Measurements from ENCODE around the gene KRT79.

- TF ChIP-seq SMAD4 (CRISPR knock-in tag; conservative IDR thresholded peaks at IDR 0.05), result no peak
- no peak for TF ChIP-seq NFYB (IDR thresholded peaks at IDR 0.05; ENCODE audit: extremely low read depth, insufficient read length)
- no peak for TF ChIP-seq CREB1 (IDR thresholded peaks at IDR 0.05)
- no peak for TF ChIP-seq CREB1 (CRISPR knock-in tag; IDR thresholded peaks at IDR 0.05)
- no peak for TF ChIP-seq JUN (IDR thresholded peaks at IDR 0.05; ENCODE audit: borderline replicate concordance, low read depth, low read length)
- no peak for TF ChIP-seq JUN (CRISPR knock-in tag; IDR thresholded peaks at IDR 0.05; ENCODE audit: borderline replicate concordance)
- TF ChIP-seq, protein P1, sequence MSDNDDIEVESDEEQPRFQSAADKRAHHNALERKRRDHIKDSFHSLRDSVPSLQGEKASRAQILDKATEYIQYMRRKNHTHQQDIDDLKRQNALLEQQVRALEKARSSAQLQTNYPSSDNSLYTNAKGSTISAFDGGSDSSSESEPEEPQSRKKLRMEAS (CRISPR knock-in tag; IDR thresholded peaks at IDR 0.05), result no peak
- TF ChIP-seq CTCF (IDR thresholded peaks at IDR 0.05 in 2 of 3, conservative IDR thresholded peaks at IDR 0.05 in 1 of 3; ENCODE audit: insufficient read depth in 2 of 3, low read depth in 1 of 3, low read length in 3 of 3), result no peak
- TF ChIP-seq ZNF274 (IDR thresholded peaks at IDR 0.05; ENCODE audit: borderline replicate concordance, low read depth, low read length), result no peak
These were observed 42.3 kb upstream of the KRT79 start for GRCh38 chr12:52876372-52876771.

Measured in K562 (cell line).